PC-9 (cell line): Measurements from ENCODE around the gene CD99. TPM values are rescaled to one million over a fixed set of nuclear protein-coding genes. Genes with fewer than 3 reads are reported as not detected.

Experiments
- BruUV-seq: library from RNA; stranded (reverse); fragments of 400-500 nt; replicated peaks from 2 replicates; lab custom pipeline; 2021; lab: Mats Ljungman, UMichigan
- CTCF ChIA-PET: fragments of 300-600 bp; sonication (Branson Sonifier 250); formaldehyde crosslinking; loops from one replicate; lab custom pipeline; 2022; ENCODE audit warnings: antibody characterized with exemption; lab: Charles Lee
- POLR2A ChIA-PET: fragments of 300-600 bp; sonication (Branson Sonifier 250); formaldehyde crosslinking; loops from one replicate; lab custom pipeline; 2022; ENCODE audit warnings: antibody characterized with exemption; ENCODE audit not compliant: unreplicated experiment; lab: Charles Lee
- DNase-seq, 2 experiments: peaks; one replicate each; pipeline versions ENCODE4 v3.0.0 to v3.0.0-alpha.2; 2015 to 2022; ENCODE audit warnings: mixed read lengths in 1 of 2
- H2AFZ ChIP-seq: fragments of 200-600 bp; sonication (generic); 2 replicates; pipeline ENCODE4 v1.8.1; 2017; ENCODE audit warnings: antibody characterized with exemption
- H3F3A ChIP-seq: fragments of 200-600 bp; sonication (generic); 2 replicates; pipeline ENCODE4 v1.8.1; 2017; ENCODE audit warnings: antibody characterized with exemption, mild to moderate bottlenecking, low read depth; ENCODE audit not compliant: insufficient read depth
- H3K27ac ChIP-seq: fragments of 200-600 bp; sonication (generic); 2 replicates; pipeline ENCODE4 v1.6.1; 2016; ENCODE audit warnings: mixed run types
- H3K27me3 ChIP-seq: fragments of 200-600 bp; sonication (generic); 2 replicates; pipeline ENCODE4 v1.6.1; 2016; ENCODE audit warnings: low read depth, mixed run types; ENCODE audit not compliant: insufficient read depth
- H3K36me3 ChIP-seq: fragments of 200-600 bp; sonication (generic); 2 replicates; pipeline ENCODE4 v1.6.1; 2016; ENCODE audit warnings: low read depth, mixed run types
- H3K4me1 ChIP-seq: fragments of 200-600 bp; sonication (generic); replicated peaks from 2 replicates; pipeline ENCODE4 v1.6.1; 2016; ENCODE audit warnings: mixed run types; ENCODE audit not compliant: insufficient read depth
- H3K4me2 ChIP-seq: fragments of 200-600 bp; sonication (generic); 2 replicates; pipeline ENCODE4 v1.6.1; 2017; ENCODE audit warnings: mixed run types
- H3K4me3 ChIP-seq: fragments of 200-600 bp; sonication (generic); 2 replicates; pipeline ENCODE4 v1.6.1; 2016; ENCODE audit warnings: mixed run types
- H3K79me2 ChIP-seq: fragments of 200-600 bp; sonication (generic); 2 replicates; pipeline ENCODE4 v1.6.1; 2017; ENCODE audit warnings: low read depth, mixed run types
- H3K9me2 ChIP-seq: fragments of 200-600 bp; sonication (generic); 2 replicates; pipeline ENCODE4 v1.8.1; 2017; ENCODE audit warnings: mild to moderate bottlenecking; ENCODE audit not compliant: insufficient read depth
- H3K9me3 ChIP-seq: fragments of 200-600 bp; sonication (generic); 2 replicates; pipeline ENCODE4 v1.8.1; 2016; ENCODE audit warnings: low read depth; ENCODE audit not compliant: insufficient read depth
- H4K20me1 ChIP-seq: fragments of 200-600 bp; sonication (generic); 2 replicates; pipeline ENCODE4 v1.8.1; 2017; ENCODE audit not compliant: insufficient read depth
- CTCF ChIP-seq: fragments of 200-600 bp; sonication (generic); conservative IDR thresholded peaks from 2 replicates; pipeline ENCODE4 v1.6.1; 2017; ENCODE audit warnings: mixed run types, antibody characterized with exemption, mild to moderate bottlenecking, moderate library complexity
- EZH2 ChIP-seq: fragments of 200-600 bp; sonication (generic); IDR thresholded peaks from 2 replicates; pipeline ENCODE4 v1.8.0; 2017; ENCODE audit warnings: antibody characterized with exemption, low read depth
- intact Hi-C: fragments of 100-400 bp; cut with micrococcal nuclease; formaldehyde crosslinking; loops from one replicate; pipeline ENCODE4 v1.10.0; 2022; ENCODE audit not compliant: unreplicated experiment
- total RNA-seq: library from RNA; stranded (reverse); gene quantifications from 2 replicates; pipeline ENCODE4 v1.2.3, GENCODE V29; 2021

The CD99 gene
- total RNA-seq, 1 experiment from 2014 or later, result 159 TPM

GRCh38 chrX:2714551-2714950 lies 23.5 kb downstream of the CD99 start:
- H3K9me2 ChIP-seq, result no peaks in the 10 kb centered on the region; the same call in 1 of the 2 replicates
- no peak for DNase-seq
- ChIA-PET CTCF (no interaction called here), POLR2A (no interaction called here)
- H3K4me1 ChIP-seq, result peaks cover 15% of the 10 kb centered on the region
- intact Hi-C loops, result no loop called here
- H3K27ac ChIP-seq, result no peak overlapping the region
- peaks cover 31% of the 10 kb centered on the region for H3F3A ChIP-seq
- no peaks in the 10 kb centered on the region for H4K20me1 ChIP-seq
- H3K27me3 ChIP-seq, result no peaks in the 10 kb centered on the region
- H3K79me2 ChIP-seq, result peaks cover 24% of the 10 kb centered on the region; the same call in 1 of the 2 replicates
- no peaks in the 10 kb centered on the region for H3K9me3 ChIP-seq
- H3K4me3 ChIP-seq, result no peak overlapping the region
- no TSS peak for BruUV-seq
- H3K4me2 ChIP-seq, result no peak overlapping the region
- no peak for TF ChIP-seq CTCF
- no peak for TF ChIP-seq EZH2
- H2AFZ ChIP-seq, result no peak overlapping the region
- H3K36me3 ChIP-seq, result peaks cover 6% of the 10 kb centered on the region; the same call in 1 of the 2 replicates

GRCh38 chrX:2715066-2715600 lies 24.0 kb downstream of the CD99 start:
- peaks cover 20% of the 10 kb centered on the region; the same call in 1 of the 2 replicates for H3K79me2 ChIP-seq
- no peaks in the 10 kb centered on the region for H3K9me3 ChIP-seq
- no peaks in the 10 kb centered on the region; the same call in 1 of the 2 replicates for H3K9me2 ChIP-seq
- no peak overlapping the region for H3K4me3 ChIP-seq
- peaks cover 10% of the 10 kb centered on the region; the same call in 1 of the 2 replicates for H3K36me3 ChIP-seq
- H2AFZ ChIP-seq, result no peak overlapping the region
- CTCF ChIA-PET, result no interaction called here
- intact Hi-C loops, result no loop called here
- no peaks in the 10 kb centered on the region for H4K20me1 ChIP-seq
- peaks cover 9% of the 10 kb centered on the region for H3K4me1 ChIP-seq
- no peak for DNase-seq
- POLR2A ChIA-PET, result no interaction called here
- TF ChIP-seq EZH2, result no peak
- no peak for TF ChIP-seq CTCF
- H3K4me2 ChIP-seq, result no peak overlapping the region
- no TSS peak for BruUV-seq
- H3K27ac ChIP-seq, result no peak overlapping the region
- H3K27me3 ChIP-seq, result no peaks in the 10 kb centered on the region
- H3F3A ChIP-seq, result peaks cover 25% of the 10 kb centered on the region

- Histone ChIP-seq H3F3A (peaks cover 9% of the 10 kb centered on the region; the same call in 1 of the 2 replicates), H3K4me3 (no peak overlapping the region), H2AFZ (no peak overlapping the region), H3K36me3 (peaks cover 10% of the 10 kb centered on the region; the same call in 1 of the 2 replicates), H3K27ac (no peak overlapping the region), H3K79me2 (peaks cover 9% of the 10 kb centered on the region; the same call in 1 of the 2 replicates), H3K9me3 (no peaks in the 10 kb centered on the region; the same call in 1 of the 2 replicates), H3K9me2 (no peaks in the 10 kb centered on the region; the same call in 1 of the 2 replicates), H4K20me1 (no peaks in the 10 kb centered on the region), H3K4me1 (no peaks in the 10 kb centered on the region), H3K27me3 (no peaks in the 10 kb centered on the region), H3K4me2 (no peak overlapping the region)
- intact Hi-C loops, result no loop called here
- DNase-seq, result no peak
- no TSS peak for BruUV-seq
- ChIA-PET POLR2A (no interaction called here), CTCF (no interaction called here)
- TF ChIP-seq EZH2 (no peak), CTCF (no peak)
Measured at GRCh38 chrX:2717312-2717711, 26.2 kb downstream of the CD99 start.
